Measurements from ENCODE around the gene STPG4. TPM values are rescaled to one million over a fixed set of nuclear protein-coding genes. Genes with fewer than 3 reads are reported as not detected.
"Not testable (repeated sequence)": the region's sequence is repeated elsewhere in the genome, so short reads cannot be mapped to it uniquely, and the experiment has no call there.

Gene STPG4
- total RNA-seq, 4 donors from 2014 or later, result 0.64 to 1.2 (median 0.82) TPM; not detected in 1

GRCh38 chr2:47186351-47186750 is 31.2 kb upstream of the STPG4 start:
- WGBS, 2 donors (ENCODE audit: low coverage in 1 of 2), result 95% methylated on average over 2 of the region's 2 CpGs; no CpG with 5 or more reads in 1 of the 2 donors
- Histone ChIP-seq H3K27me3 (no peaks in the 10 kb centered on the region), H3K4me1 (peaks cover 4 to 16% (median 9%) of the 10 kb centered on the region in 4 donors), H3K36me3 (no peaks in the 10 kb centered on the region), H3K4me3 (no peak overlapping the region), H3K9me3 (no peaks in the 10 kb centered on the region), H3K27ac (no peak overlapping the region)
- no peak for DNase-seq
- in situ Hi-C loops (cut with MboI; ENCODE audit: low pct_ligation_motif_present in 1 of 4, low pct_unique_long_range_greater_than_20kb in 1 of 4, low sequenced_read_pairs in 3 of 4) (no loop called here), intact Hi-C loops (cut with DNase I; ENCODE audit: low total_unique reads) (no loop called here)
- no peak for TF ChIP-seq POLR2AphosphoS5 (IDR thresholded peaks at IDR 0.05)
- TF ChIP-seq CTCF (IDR thresholded peaks at IDR 0.05), result no peak
- no peak for TF ChIP-seq POLR2A (IDR thresholded peaks at IDR 0.05)
- no peak for TF ChIP-seq EP300 (IDR thresholded peaks at IDR 0.05; ENCODE audit: low read depth)

- H3K27me3 ChIP-seq; intact Hi-C loops (cut with DNase I; ENCODE audit: low total_unique reads); H3K4me1 ChIP-seq; in situ Hi-C loops (cut with MboI; ENCODE audit: low pct_ligation_motif_present in 1 of 4, low pct_unique_long_range_greater_than_20kb in 1 of 4, low sequenced_read_pairs in 3 of 4); H3K27ac ChIP-seq; H3K9me3 ChIP-seq; H3K36me3 ChIP-seq; H3K4me3 ChIP-seq; DNase-seq: not testable (repeated sequence)
- 80 to 100% methylated on average over 3 to 5 of the region's 5 CpGs for WGBS, 2 donors (ENCODE audit: low coverage in 1 of 2)
Observed at GRCh38 chr2:47185098-47185497, 30.0 kb upstream of the STPG4 start.

- DNase-seq, result no peak
- Histone ChIP-seq H3K36me3 (no peaks in the 10 kb centered on the region), H3K4me3 (no peak overlapping the region), H3K4me1 (peaks cover 0 to 22% (median 7%) of the 10 kb centered on the region in 4 donors), H3K27ac (no peak overlapping the region), H3K9me3 (no peaks in the 10 kb centered on the region), H3K27me3 (no peaks in the 10 kb centered on the region)
- intact Hi-C loops (cut with DNase I; ENCODE audit: low total_unique reads) (no loop called here), in situ Hi-C loops (cut with MboI; ENCODE audit: low pct_ligation_motif_present in 1 of 4, low pct_unique_long_range_greater_than_20kb in 1 of 4, low sequenced_read_pairs in 3 of 4) (no loop called here)
- WGBS, 2 donors (ENCODE audit: low coverage in 1 of 2), result 80 to 100% methylated on average over 1 of the region's 1 CpG
- TF ChIP-seq POLR2AphosphoS5 (IDR thresholded peaks at IDR 0.05), result no peak
- no peak for TF ChIP-seq CTCF (IDR thresholded peaks at IDR 0.05)
- TF ChIP-seq EP300 (IDR thresholded peaks at IDR 0.05; ENCODE audit: low read depth), result no peak
- no peak for TF ChIP-seq POLR2A (IDR thresholded peaks at IDR 0.05)
Observed at GRCh38 chr2:47181176-47181575, 26.1 kb upstream of the STPG4 start.

GRCh38 chr2:47180531-47180930 is 25.4 kb upstream of the STPG4 start:
- Histone ChIP-seq H3K27me3 (no peaks in the 10 kb centered on the region), H3K27ac (no peak overlapping the region), H3K4me3 (no peak overlapping the region), H3K36me3 (no peaks in the 10 kb centered on the region), H3K9me3 (no peaks in the 10 kb centered on the region), H3K4me1 (peaks cover 0 to 22% (median 7%) of the 10 kb centered on the region in 4 donors)
- no peak for DNase-seq
- 74 to 89% methylated on average over 1 of the region's 1 CpG for WGBS, 2 donors (ENCODE audit: low coverage in 1 of 2)
- in situ Hi-C loops (cut with MboI; ENCODE audit: low pct_ligation_motif_present in 1 of 4, low pct_unique_long_range_greater_than_20kb in 1 of 4, low sequenced_read_pairs in 3 of 4) (no loop called here), intact Hi-C loops (cut with DNase I; ENCODE audit: low total_unique reads) (no loop called here)
- TF ChIP-seq EP300 (IDR thresholded peaks at IDR 0.05; ENCODE audit: low read depth) (no peak), CTCF (IDR thresholded peaks at IDR 0.05) (no peak), POLR2A (IDR thresholded peaks at IDR 0.05) (no peak), POLR2AphosphoS5 (IDR thresholded peaks at IDR 0.05) (no peak)

- Histone ChIP-seq H3K27ac (no peak overlapping the region), H3K36me3 (no peaks in the 10 kb centered on the region), H3K4me3 (no peak overlapping the region), H3K9me3 (no peaks in the 10 kb centered on the region), H3K4me1 (peaks cover 0 to 25% (median 9%) of the 10 kb centered on the region in 4 donors), H3K27me3 (no peaks in the 10 kb centered on the region)
- DNase-seq, result no peak
- TF ChIP-seq CTCF (IDR thresholded peaks at IDR 0.05), result no peak
- TF ChIP-seq POLR2AphosphoS5 (IDR thresholded peaks at IDR 0.05), result no peak
- no peak for TF ChIP-seq POLR2A (IDR thresholded peaks at IDR 0.05)
- TF ChIP-seq EP300 (IDR thresholded peaks at IDR 0.05; ENCODE audit: low read depth), result no peak
- in situ Hi-C loops (cut with MboI; ENCODE audit: low pct_ligation_motif_present in 1 of 4, low pct_unique_long_range_greater_than_20kb in 1 of 4, low sequenced_read_pairs in 3 of 4), result no loop called here
- intact Hi-C loops (cut with DNase I; ENCODE audit: low total_unique reads), result no loop called here
- 83 to 93% methylated on average over 2 to 6 of the region's 6 CpGs for WGBS, 2 donors (ENCODE audit: low coverage in 1 of 2)
Observed at GRCh38 chr2:47179388-47179787, 24.3 kb upstream of the STPG4 start.

Data from transverse colon (tissue), 4 donors.